GM21515 (cell line): ENCODE data around the gene EFNA5.
"Not testable (repeated sequence)": the region's sequence is repeated elsewhere in the genome, so short reads cannot be mapped to it uniquely, and the experiment has no call there.

Source experiments
- ATAC-seq: cut with Tn5 transposase; IDR thresholded peaks from one replicate; pipeline ENCODE4 v1.9.1; 2021; ENCODE audit not compliant: unreplicated experiment

The EFNA5 gene

GRCh38 chr5:107437154-107437553, 233.6 kb downstream of the EFNA5 start:
- ATAC-seq = no peak

GRCh38 chr5:107436201-107436600, 234.5 kb downstream of the EFNA5 start:
- ATAC-seq = no peak

- ATAC-seq = no peak
These were observed 235.7 kb downstream of the EFNA5 start for GRCh38 chr5:107435061-107435460.

DNA sequence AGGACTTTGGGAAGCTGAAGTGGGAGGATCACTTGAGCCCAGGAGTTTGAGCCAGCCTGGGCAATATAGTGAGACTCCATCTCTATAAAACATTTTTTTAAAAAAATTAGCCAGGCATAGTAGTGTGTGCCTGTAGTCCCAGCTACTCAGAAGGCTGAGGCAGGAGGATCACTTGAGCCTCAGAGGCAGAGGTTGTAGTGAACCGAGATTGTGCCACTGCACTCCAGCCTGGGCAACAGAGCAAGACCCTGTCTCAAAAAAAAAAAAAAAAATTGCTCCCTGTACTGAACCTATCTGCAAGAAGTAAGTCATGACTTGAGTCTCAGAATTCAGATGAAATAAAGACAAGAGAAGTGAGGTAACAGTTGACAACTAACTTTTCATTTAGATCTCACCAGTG, 237.1 kb downstream of the EFNA5 start:
- not testable (repeated sequence) for ATAC-seq

DNA sequence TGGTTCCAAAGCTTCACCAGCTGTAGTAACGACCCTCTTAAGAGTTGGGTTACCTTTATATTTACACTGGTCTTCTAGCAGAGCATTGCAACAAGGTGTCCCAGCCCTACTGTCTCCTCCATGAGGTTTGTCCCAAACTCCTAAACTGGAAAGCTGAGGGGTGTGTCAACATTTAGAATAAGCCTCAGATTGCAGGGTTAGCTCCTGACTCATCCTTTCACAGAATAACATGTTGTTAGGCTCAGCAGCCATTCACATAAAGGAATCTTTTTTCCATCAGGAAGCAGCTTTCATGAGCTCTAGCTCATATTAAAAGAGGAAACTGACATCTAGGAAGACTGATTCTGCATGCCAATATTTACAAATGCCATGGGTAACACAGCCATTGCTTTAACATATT, 238.7 kb downstream of the EFNA5 start:
- ATAC-seq = no peak

- ATAC-seq = no peak
These were observed 239.2 kb downstream of the EFNA5 start for GRCh38 chr5:107431536-107431935.

GRCh38 chr5:107430071-107430625, 240.6 kb downstream of the EFNA5 start:
- no peak for ATAC-seq

DNA sequence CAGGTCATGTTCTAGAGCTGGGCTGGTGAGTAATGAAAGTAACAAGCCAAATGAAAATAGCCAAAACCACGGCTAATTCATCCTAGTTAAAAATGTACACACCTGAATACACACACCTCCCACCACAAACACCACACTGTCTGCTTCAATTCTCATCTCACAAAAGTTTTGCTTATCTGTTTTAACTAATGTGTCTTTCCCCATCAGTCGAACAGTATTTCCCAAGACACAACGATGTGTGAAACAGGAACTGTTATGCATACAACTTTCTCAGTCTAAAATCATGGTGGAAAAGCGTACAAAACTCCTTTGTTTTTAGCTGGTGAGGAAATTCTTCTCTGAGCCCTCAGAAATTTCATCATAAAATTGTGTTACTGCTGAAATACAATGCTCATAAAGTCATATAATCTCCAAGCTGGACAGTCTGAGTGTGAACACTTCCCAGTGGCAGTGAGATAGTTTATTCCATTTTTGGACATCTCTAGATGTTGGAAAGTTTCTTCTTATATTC, 242.4 kb downstream of the EFNA5 start:
- no peak for ATAC-seq

DNA sequence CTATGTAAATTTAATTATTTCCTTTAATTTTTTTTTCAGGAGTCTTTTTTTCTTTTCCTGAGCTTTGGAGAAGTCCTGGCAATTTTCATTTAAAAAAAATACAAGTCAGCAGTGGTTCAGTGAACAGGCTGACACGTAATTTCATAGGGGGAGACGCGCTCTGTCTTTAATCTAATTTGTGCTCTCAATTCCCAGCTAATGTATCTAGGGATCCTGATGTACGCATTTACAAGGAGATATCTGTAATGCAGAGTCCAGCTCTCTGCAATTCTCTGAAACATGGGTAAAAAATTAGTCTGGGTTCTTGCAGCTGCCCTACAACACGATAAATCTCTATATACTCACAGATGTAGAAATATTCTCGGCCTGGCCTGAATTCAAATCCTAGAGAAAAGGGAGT, 243.9 kb downstream of the EFNA5 start:
- ATAC-seq = no peak

- no peak for ATAC-seq
These were observed 244.5 kb downstream of the EFNA5 start for GRCh38 chr5:107426209-107426608.

DNA sequence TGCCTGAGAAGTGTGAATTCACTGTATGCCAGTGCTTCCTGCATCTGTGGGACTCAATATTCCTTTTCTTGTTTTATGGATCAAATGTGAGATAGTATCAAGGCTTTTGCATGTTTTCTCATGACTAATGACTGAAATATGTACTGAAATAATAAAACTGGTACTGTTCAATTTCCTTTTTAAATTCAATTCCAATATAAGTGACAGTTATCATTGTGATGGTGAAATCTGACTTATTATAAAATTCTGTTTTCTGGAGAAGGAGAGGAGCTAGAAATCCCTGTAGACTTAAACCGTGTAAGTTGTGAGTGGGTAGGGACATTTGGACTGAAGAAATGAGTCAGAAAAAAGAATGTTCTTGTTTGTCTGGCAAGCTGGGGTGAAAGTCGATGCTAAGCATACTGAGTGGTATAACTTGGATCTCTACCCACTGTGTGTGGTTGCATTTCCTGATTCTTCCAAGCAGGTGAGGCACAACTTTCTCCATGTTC, 245.2 kb downstream of the EFNA5 start:
- no peak for ATAC-seq

DNA sequence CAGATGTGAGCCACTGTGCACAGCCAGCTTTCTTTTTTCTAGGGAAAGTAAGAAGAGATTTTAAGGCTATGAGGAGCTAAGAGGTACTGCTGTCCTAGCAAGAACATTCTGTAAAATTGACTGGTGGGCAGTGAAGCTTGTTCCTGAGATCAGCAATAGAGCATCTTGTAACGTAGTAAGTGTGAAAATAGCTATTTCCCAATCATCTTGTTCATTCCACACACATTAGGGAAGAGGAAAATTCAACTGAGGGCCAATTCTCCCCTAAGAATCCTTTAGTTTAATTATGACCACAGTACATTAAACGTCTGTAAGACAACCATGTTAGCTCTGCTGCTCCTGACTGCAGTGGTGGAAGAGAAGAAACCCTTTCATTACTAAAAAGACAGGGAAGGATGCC, 246.2 kb downstream of the EFNA5 start:
- no peak for ATAC-seq

DNA sequence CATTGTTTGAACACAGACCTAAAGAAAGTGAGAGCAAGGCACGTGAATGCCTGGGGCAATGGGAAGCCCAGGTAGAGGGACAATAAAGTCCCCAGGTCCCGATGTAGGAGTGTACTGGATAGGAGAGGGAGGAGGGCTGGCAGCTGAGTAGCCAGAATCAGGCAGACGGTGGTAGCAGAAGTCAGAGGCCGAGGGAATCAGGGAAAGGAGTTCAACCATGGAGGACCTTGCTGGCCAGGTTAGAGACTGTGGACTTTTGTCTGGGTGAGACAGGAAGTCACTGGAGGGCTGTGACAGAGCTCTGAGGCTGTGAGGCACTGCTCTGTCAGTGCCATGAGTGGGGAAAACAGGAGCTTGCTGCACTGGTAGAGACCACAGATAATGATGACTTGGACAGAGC, 248.2 kb downstream of the EFNA5 start:
- ATAC-seq = no peak

GRCh38 chr5:107419498-107419897, 251.2 kb downstream of the EFNA5 start:
- no peak for ATAC-seq

DNA sequence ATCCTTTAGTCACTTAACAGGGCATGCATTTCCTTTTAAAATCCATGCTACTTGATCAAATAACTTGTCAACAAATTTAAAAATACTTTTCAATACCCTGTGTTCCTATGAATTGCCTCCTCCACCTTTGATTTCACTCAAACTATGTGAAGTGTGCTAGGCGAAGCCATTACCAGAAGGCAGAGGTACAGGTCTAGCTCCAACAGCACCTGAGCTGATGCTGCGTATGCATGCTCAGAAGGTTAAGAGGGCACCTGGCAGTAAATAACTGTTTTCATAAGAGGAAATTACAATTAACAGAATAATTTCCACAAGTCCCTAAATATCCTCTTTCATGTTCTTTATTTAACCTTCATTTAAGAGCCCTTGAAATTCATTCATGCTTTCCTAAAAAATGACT, 251.8 kb downstream of the EFNA5 start:
- no peak for ATAC-seq

DNA sequence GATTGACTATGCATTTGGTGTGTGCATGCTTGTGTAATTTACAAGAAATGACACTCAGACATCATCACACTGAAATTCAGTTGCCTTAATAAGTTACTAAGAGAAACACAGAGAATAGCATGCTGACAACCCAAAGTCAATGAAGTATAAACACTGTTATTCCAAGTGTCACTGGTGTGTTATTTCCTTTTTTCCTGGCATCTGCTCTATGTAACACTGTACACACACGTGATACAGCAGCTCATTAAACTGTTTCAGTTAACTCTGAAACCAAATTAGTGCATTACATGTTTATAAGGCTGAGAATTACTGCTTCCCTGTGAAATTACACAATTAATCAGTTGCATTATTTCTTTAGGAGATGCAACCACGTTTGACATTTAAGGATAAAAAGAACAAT, 252.7 kb downstream of the EFNA5 start:
- ATAC-seq = no peak

DNA sequence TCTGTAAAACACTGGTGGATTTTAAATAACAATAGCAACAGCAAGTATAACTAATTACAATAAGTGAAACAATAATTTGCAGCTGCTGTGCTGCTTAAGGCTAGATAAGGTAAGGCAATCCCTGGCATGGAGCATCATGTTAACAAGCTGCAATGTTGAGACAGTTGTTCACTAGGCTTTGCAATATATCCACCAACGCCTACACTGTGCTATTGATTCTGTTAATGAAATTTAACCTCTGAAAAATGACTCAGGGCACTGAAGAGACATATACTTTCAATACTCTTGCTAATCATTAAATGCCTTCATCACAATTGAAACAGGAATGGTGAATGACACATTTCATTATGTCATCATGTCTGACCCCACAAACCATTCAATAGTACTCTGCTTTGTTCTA, 255.0 kb downstream of the EFNA5 start:
- no peak for ATAC-seq

GRCh38 chr5:107414802-107415201, 255.9 kb downstream of the EFNA5 start:
- no peak for ATAC-seq

- no peak for ATAC-seq
These were observed 257.0 kb downstream of the EFNA5 start for GRCh38 chr5:107413754-107414153.

- no peak for ATAC-seq
These were observed 262.2 kb downstream of the EFNA5 start for GRCh38 chr5:107408564-107408963.

DNA sequence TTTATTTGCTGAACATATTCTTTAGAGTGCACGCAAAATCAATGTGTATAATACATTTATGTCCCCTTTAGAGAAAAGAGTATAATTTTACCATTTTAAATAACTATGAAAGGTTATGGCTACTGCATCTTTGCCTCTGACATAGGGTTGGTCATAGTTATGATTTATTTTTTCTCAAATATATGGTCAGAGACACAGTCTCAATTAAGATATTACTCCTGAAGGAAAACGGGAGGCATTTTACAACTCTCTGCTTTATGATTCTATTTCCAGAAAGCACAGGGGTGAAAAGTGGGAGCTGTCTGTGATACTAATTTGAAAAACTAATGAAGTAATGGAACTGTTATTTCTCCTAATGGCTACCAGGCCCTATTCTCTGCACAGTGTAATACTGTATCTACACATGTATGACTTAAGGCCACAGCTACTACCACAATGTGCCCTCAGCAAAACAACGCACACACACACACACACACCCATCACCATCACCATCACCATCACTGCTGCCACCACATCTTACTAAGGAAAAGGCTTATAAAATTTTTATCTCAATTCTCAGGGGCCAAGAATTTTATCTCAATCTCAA, 262.9 kb downstream of the EFNA5 start:
- ATAC-seq = no peak

- no peak for ATAC-seq
These were observed 266.0 kb downstream of the EFNA5 start for GRCh38 chr5:107404595-107405374.
